ENCODE measurements around the gene PIK3AP1. TPM values are rescaled to one million over a fixed set of nuclear protein-coding genes. Genes with fewer than 3 reads are reported as not detected.

The PIK3AP1 gene
- total and polyA plus RNA-seq, 2 of the 13 experiments (the other 11 are each of a cell fraction or from before 2014, with no cell fraction given): 3.6 to 13.8 TPM

DNA sequence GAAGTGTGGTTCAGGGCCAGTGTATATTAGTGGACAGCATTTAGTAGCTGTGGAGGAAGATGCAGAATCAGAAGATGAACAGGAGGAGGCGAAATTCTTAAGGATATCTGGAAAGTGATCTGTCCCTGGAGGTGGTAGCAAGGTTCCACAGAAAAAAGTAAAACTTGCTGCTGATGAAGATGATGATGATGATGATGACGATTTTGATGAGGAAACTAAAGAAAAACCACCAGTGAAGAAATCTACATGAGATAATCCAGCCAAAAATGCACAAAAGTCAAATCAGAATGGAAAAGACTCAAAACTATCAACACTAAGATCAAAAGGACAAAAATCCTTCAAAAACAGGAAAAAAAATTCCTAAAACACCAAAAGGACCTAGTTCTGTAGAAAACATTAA is 159.8 kb downstream of the PIK3AP1 start (continued):
- TF ChIP-seq, protein P1, sequence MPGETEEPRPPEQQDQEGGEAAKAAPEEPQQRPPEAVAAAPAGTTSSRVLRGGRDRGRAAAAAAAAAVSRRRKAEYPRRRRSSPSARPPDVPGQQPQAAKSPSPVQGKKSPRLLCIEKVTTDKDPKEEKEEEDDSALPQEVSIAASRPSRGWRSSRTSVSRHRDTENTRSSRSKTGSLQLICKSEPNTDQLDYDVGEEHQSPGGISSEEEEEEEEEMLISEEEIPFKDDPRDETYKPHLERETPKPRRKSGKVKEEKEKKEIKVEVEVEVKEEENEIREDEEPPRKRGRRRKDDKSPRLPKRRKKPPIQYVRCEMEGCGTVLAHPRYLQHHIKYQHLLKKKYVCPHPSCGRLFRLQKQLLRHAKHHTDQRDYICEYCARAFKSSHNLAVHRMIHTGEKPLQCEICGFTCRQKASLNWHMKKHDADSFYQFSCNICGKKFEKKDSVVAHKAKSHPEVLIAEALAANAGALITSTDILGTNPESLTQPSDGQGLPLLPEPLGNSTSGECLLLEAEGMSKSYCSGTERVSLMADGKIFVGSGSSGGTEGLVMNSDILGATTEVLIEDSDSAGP (CRISPR knock-in tag; IDR thresholded peaks at IDR 0.05; ENCODE audit: borderline replicate concordance): no peak
- TF ChIP-seq NR2F6 (IDR thresholded peaks at IDR 0.05) (no peak), NR2F6 (CRISPR knock-in tag; IDR thresholded peaks at IDR 0.05) (no peak), GLI4 (CRISPR knock-in tag; IDR thresholded peaks at IDR 0.05; ENCODE audit: borderline replicate concordance) (no peak), SIN3A (IDR thresholded peaks at IDR 0.05; ENCODE audit: borderline replicate concordance, low read depth, low read length) (no peak), SRSF4 (IDR thresholded peaks at IDR 0.05; ENCODE audit: low read depth, low read length, poor library complexity, severe bottlenecking) (no peak), ZBTB40 (IDR thresholded peaks at IDR 0.05) (no peak), ZBTB40 (CRISPR knock-in tag; IDR thresholded peaks at IDR 0.05) (no peak)
